Retinal pigment epithelial cell (primary cell): ENCODE results near the gene ELMO2.

ENCODE experiments used
- DNase-seq: peaks from one replicate; pipeline ENCODE4 v3.0.0-alpha.2; 2010; ENCODE audit warnings: low read depth
- H3K4me3 ChIP-seq: 2 replicates; pipeline ENCODE4 v1.5.1; 2011; ENCODE audit warnings: mild to moderate bottlenecking, low read length, control low read depth, moderate library complexity
- CTCF ChIP-seq: conservative IDR thresholded peaks from 2 replicates; pipeline ENCODE4 v1.5.1; 2011; ENCODE audit warnings: low read depth, low read length, control low read depth, inconsistent platforms

The ELMO2 gene

GRCh38 chr20:46434597-46434996 is 28.2 kb upstream of the ELMO2 start:
- no peak for TF ChIP-seq CTCF
- no peak overlapping the region for H3K4me3 ChIP-seq
- DNase-seq: no peak

- DNase-seq: no peak
- no peak overlapping the region for H3K4me3 ChIP-seq
- TF ChIP-seq CTCF: no peak
These were observed 26.6 kb upstream of the ELMO2 start for GRCh38 chr20:46433051-46433450.

- no peak overlapping the region for H3K4me3 ChIP-seq
- TF ChIP-seq CTCF: no peak
- DNase-seq: no peak
These were observed 24.7 kb upstream of the ELMO2 start for GRCh38 chr20:46430921-46431712.

- DNase-seq: no peak
- H3K4me3 ChIP-seq: no peak overlapping the region
- TF ChIP-seq CTCF: no peak
These were observed 21.0 kb upstream of the ELMO2 start for GRCh38 chr20:46427384-46427783.

- H3K4me3 ChIP-seq: no peak overlapping the region
- DNase-seq: no peak
- no peak for TF ChIP-seq CTCF
These were observed 17.6 kb upstream of the ELMO2 start for GRCh38 chr20:46423882-46424482.

GRCh38 chr20:46423342-46423741 is 16.9 kb upstream of the ELMO2 start:
- DNase-seq: no peak
- no peak for TF ChIP-seq CTCF
- no peak overlapping the region for H3K4me3 ChIP-seq

GRCh38 chr20:46420878-46421277 is 14.5 kb upstream of the ELMO2 start:
- TF ChIP-seq CTCF: no peak
- no peak overlapping the region for H3K4me3 ChIP-seq
- no peak for DNase-seq
